ENCODE data around the gene ARAP2.
"Not testable (repeated sequence)": the region's sequence is repeated elsewhere in the genome, so short reads cannot be mapped to it uniquely, and the experiment has no call there.

The ARAP2 gene

GRCh38 chr4:36183665-36184393 lies 60.5 kb downstream of the ARAP2 start:
- in situ Hi-C loops (cut with HindIII; ENCODE audit: low sequenced_read_pairs) = no loop called here

- in situ Hi-C loops (cut with HindIII; ENCODE audit: low sequenced_read_pairs) = no loop called here
Measured at GRCh38 chr4:36183232-36183631, 61.1 kb downstream of the ARAP2 start.

- in situ Hi-C loops (cut with HindIII; ENCODE audit: low sequenced_read_pairs) = not testable (repeated sequence)
Measured at GRCh38 chr4:36182315-36182714, 62.0 kb downstream of the ARAP2 start.

GRCh38 chr4:36180206-36180605 lies 64.1 kb downstream of the ARAP2 start:
- in situ Hi-C loops (cut with HindIII; ENCODE audit: low sequenced_read_pairs) = no loop called here

- in situ Hi-C loops (cut with HindIII; ENCODE audit: low sequenced_read_pairs) = no loop called here
Measured at GRCh38 chr4:36178484-36178883, 65.8 kb downstream of the ARAP2 start.

GRCh38 chr4:36177946-36178345 lies 66.4 kb downstream of the ARAP2 start:
- in situ Hi-C loops (cut with HindIII; ENCODE audit: low sequenced_read_pairs) = no loop called here

GRCh38 chr4:36174570-36174969 lies 69.7 kb downstream of the ARAP2 start:
- in situ Hi-C loops (cut with HindIII; ENCODE audit: low sequenced_read_pairs) = no loop called here

DNA sequence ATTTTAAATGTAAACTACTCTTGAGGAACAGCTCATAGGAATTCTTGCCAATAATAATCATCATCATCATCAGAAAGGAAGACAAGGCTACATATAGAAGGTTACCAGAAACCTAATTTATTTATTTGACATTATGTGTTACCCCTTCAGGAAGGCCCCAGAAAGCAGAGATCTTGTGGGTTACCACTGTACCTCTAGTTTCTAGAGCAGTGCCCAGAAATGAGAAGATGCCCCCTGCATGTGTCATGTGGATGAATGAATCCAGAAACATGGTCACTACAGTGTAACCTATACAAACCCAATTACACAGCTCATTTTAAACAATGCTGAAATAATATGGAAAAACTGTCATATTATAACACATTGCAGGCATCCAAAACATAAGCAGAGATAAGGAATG lies 70.4 kb downstream of the ARAP2 start:
- in situ Hi-C loops (cut with HindIII; ENCODE audit: low sequenced_read_pairs) = no loop called here

- in situ Hi-C loops (cut with HindIII; ENCODE audit: low sequenced_read_pairs) = no loop called here
Measured at GRCh38 chr4:36172656-36173055, 71.7 kb downstream of the ARAP2 start.

DNA sequence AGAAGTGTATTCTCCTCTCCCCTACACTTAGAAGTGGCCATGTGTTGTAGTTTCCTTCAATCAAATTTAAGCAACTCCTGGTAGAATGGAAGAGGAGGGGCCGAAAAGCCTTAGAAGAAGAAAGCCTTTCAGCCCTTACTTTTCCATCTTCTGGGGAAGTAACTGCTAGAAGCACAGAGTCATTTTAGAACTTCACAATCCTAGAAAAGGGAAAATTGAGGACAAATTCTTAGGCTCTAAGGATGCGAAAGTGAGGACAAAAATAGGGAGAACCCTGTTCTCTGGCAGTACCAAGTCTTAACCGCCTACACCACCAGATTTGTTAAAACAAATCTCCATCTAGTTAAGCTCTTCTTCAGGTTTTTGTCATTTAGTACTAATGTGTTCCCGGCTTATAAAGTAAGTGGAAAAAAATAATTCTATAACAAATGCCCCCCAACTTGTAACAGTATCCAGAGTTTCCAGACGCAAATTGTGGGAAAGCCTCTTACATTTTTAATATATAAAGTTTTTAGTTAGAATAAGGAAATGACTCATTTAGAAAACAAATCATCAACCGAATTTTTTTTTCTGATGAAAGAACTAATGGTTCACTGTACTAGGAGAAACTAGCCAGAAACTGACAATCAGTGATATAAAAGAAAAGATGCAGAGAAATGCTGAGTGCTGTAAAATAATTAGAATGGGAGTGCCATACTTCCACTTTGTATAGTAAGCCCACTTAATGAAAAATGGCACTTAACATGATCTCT lies 76.0 kb downstream of the ARAP2 start:
- in situ Hi-C loops (cut with HindIII; ENCODE audit: low sequenced_read_pairs) = no loop called here

- in situ Hi-C loops (cut with HindIII; ENCODE audit: low sequenced_read_pairs) = no loop called here
Measured at GRCh38 chr4:36165631-36166005, 78.7 kb downstream of the ARAP2 start.

DNA sequence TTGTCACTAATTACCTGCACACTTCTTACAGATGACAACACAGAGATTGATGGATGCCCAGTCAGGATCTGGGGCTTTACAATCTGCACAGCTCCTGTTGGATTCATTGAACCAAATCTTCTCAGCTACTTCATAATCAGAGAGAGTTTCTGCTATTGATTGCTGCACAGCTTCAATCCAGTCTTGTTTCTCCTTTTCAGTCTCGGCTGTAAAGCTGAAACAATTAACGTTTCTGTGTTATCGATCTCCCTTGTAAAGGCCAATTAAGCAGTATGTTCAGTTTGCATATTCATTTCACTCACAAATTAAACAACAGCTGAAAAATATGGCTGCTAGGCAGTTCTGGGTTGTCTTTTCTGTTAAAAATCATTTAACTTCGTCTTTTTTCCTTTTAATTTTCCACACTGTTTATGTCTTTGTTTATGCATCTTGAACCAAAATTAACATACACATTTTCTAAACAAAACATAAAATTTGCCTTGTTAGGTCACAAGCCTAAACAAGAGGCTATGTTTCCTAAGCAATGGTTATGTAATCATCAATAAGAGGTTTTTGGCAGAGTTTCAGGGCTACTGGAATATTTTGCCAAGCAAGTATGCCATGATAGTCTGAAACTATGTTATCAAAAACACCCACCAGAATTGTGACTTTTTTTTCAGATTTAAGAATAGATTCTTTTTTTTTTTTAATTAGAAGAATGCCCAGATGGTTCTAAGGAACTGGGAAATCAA lies 79.2 kb downstream of the ARAP2 start:
- in situ Hi-C loops (cut with HindIII; ENCODE audit: low sequenced_read_pairs) = no loop called here

DNA sequence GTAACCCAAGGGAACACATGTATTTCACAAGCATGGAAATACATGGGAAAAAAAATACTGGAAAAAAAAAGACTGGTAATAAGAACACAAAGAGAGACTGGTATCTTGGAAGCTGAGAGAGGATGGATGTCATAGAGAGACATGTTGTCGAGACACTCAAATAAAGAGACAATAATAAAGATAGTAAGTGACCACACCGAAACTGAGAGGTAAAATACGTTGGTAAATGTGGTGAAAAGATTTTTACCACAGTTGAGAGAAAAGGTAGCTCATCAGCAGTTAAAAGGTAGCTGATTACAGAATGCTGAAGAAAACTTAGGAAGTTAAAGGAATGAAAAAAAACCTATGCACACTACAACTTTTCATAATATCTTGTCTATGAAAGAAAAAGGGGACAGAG lies 81.1 kb downstream of the ARAP2 start:
- in situ Hi-C loops (cut with HindIII; ENCODE audit: low sequenced_read_pairs) = no loop called here

DNA sequence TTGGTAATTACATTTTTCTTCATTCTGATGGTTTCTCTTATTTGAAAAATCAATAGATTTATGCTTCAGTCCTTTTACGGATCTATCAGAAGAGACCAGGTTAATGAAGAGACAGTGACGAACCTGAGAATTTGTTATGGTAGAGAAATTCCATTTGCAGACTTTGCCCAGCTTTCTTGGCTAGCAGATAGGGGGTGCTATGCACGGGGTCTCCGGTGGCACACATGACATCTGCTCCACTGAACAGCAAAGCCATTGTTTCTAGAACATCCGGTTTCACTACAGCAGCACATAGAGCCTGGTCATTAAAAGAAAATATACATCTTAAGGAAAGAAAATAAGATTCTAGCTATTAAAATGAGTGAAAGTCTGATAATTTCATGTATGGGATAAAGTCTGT lies 85.1 kb downstream of the ARAP2 start:
- in situ Hi-C loops (cut with HindIII; ENCODE audit: low sequenced_read_pairs) = no loop called here

DNA sequence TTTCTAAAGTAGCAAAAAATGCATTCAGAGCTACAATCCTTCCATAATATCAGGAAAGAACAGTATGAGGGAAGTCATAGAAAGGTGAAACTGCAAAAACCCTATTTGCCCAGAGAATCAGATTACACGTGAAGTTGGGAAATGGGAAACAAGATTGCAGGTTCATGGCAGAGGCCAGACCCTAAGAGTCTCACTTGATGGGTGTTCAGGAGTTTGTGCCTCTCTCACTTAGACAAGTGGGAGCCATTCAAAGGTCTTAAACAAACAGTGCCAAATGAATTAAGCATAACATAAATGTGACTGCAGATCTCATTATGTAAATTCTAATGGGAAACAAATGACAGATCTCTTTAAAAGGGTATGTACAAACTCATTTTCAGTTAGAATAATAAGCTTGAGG lies 91.6 kb downstream of the ARAP2 start:
- in situ Hi-C loops (cut with HindIII; ENCODE audit: low sequenced_read_pairs) = no loop called here

DNA sequence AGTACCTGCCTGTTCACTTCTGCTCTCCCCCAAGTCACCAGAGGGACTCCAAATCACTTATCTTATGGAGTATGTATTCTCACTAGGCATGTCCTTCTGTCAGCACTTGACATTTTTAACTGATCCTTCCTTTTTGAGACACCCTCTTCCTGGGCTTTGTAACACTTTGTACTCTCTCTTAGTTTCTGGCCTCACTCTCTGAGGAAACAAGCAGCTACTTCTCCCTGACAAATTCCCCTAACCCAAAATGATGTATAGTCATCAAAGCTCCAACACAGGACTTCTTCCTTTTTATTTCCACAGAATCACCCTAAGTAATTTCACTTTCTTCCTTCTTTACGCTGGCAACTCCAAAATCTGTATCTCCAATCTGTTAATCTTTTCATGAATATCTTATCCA lies 101.8 kb downstream of the ARAP2 start:
- in situ Hi-C loops (cut with HindIII; ENCODE audit: low sequenced_read_pairs) = no loop called here

DNA sequence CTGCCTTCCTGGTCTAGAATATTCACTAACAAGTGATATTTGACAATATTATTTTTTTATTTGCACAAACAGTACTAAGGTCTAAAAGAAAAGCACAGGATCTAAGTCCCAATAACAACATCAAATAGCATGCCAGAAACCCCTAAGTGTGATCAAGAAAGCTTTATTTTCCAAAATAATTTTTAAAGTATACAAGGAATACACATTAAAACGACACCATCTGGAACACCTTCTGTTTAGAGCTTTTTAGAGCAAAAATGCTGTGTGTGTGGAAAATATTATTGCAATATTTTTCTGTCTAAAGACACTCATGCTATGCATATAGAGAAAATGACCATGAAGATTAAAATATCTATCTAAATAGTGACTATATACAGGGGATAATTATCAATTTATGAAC lies 103.1 kb downstream of the ARAP2 start:
- in situ Hi-C loops (cut with HindIII; ENCODE audit: low sequenced_read_pairs) = no loop called here

DNA sequence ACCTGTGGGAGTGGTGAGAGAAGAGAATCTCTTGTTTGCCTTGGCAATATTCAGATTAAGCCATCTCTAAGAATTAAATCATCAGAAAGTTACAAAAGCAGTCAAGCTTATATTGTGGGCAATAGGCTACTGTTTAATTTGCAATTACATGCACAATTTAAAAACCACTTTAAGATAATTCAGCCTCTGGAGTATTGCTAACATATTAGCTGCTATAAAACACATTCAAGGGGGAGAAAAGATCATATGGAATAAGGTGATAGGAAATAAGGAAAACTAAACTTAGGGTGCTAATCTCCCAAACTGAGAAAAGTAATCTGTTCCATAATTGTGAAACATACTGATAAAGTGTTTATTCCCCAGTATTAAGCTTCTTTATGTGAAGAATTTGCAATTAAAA lies 103.9 kb downstream of the ARAP2 start:
- in situ Hi-C loops (cut with HindIII; ENCODE audit: low sequenced_read_pairs) = no loop called here

DNA sequence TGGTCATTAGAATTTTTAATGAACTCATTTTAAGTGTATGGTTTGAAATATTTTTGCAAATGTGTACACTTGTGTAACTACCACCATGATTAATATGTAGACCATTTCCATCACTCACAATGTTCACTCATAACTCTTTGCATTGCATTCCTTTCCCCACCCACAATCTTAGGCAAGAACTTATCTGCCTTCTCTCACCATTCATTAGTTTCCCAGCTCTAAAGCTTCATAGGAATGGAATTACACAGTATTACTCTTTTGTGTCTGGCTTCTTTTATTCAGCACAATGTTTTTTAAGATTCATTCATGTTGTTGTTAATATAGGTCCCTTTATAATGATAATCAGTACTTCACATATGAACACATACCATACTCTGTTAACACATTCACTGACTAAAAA lies 106.1 kb downstream of the ARAP2 start:
- in situ Hi-C loops (cut with HindIII; ENCODE audit: low sequenced_read_pairs) = no loop called here

GRCh38 chr4:36137336-36137735 lies 107.0 kb downstream of the ARAP2 start:
- in situ Hi-C loops (cut with HindIII; ENCODE audit: low sequenced_read_pairs) = no loop called here

GRCh38 chr4:36133658-36134057 lies 110.7 kb downstream of the ARAP2 start:
- in situ Hi-C loops (cut with HindIII; ENCODE audit: low sequenced_read_pairs) = no loop called here

DNA sequence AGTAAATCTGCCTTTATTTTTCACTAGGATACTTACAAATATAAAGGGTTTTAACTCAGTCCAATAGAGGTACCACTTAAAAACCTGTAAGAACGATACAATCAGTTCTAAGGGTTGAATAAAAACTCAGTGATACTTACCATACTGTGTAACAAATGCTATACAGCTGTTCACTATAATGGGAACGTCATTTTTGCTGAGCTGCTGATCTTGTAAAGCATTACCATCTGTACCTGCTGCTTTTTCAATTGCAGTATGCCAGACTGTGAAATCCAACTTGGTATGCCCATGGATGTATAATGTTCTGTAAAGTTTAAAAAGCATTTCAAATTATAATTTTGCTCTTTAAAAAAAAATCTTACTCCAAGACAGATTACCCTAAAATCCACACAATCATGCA lies 111.2 kb downstream of the ARAP2 start:
- in situ Hi-C loops (cut with HindIII; ENCODE audit: low sequenced_read_pairs) = no loop called here

Data from DLD1 (cell line).